HG02884 (cell line): ENCODE measurements around the gene METTL24.

Source experiments
- ATAC-seq: cut with Tn5 transposase; IDR thresholded peaks from one replicate; pipeline ENCODE4 v1.9.1; 2021; ENCODE audit warnings: mild to moderate bottlenecking, moderate library complexity; ENCODE audit not compliant: unreplicated experiment

Gene METTL24

GRCh38 chr6:110340392-110340965 lies 17.7 kb downstream of the METTL24 start:
- ATAC-seq = no peak

GRCh38 chr6:110338820-110339470 lies 19.2 kb downstream of the METTL24 start:
- ATAC-seq = no peak

GRCh38 chr6:110337486-110337885 lies 20.7 kb downstream of the METTL24 start:
- no peak for ATAC-seq

- ATAC-seq = no peak
Observed at GRCh38 chr6:110334423-110335180, 23.5 kb downstream of the METTL24 start.

GRCh38 chr6:110332281-110332680 lies 25.9 kb downstream of the METTL24 start:
- ATAC-seq = no peak

GRCh38 chr6:110331816-110332215 lies 26.3 kb downstream of the METTL24 start:
- ATAC-seq = no peak

- no peak for ATAC-seq
Observed at GRCh38 chr6:110331390-110331789, 26.8 kb downstream of the METTL24 start.

GRCh38 chr6:110329714-110330436 lies 28.3 kb downstream of the METTL24 start:
- no peak for ATAC-seq

- ATAC-seq = no peak
Observed at GRCh38 chr6:110329348-110329713, 28.8 kb downstream of the METTL24 start.

GRCh38 chr6:110328259-110328658 lies 29.9 kb downstream of the METTL24 start:
- ATAC-seq = no peak

GRCh38 chr6:110327391-110327790 lies 30.8 kb downstream of the METTL24 start:
- no peak for ATAC-seq

- no peak for ATAC-seq
Observed at GRCh38 chr6:110326609-110327008, 31.5 kb downstream of the METTL24 start.

GRCh38 chr6:110326057-110326456 lies 32.1 kb downstream of the METTL24 start:
- ATAC-seq = no peak

- no peak for ATAC-seq
Observed at GRCh38 chr6:110325197-110325596, 33.0 kb downstream of the METTL24 start.

GRCh38 chr6:110324548-110324947 lies 33.6 kb downstream of the METTL24 start:
- ATAC-seq = no peak

- no peak for ATAC-seq
Observed at GRCh38 chr6:110323258-110323657, 34.9 kb downstream of the METTL24 start.

- no peak for ATAC-seq
Observed at GRCh38 chr6:110322874-110323242, 35.3 kb downstream of the METTL24 start.

- ATAC-seq = no peak
Observed at GRCh38 chr6:110322151-110322873, 35.8 kb downstream of the METTL24 start.

GRCh38 chr6:110320307-110320706 lies 37.8 kb downstream of the METTL24 start:
- no peak for ATAC-seq

GRCh38 chr6:110319843-110320242 lies 38.3 kb downstream of the METTL24 start:
- no peak for ATAC-seq

GRCh38 chr6:110319381-110319780 lies 38.8 kb downstream of the METTL24 start:
- ATAC-seq = no peak
